HG03108 (cell line): ENCODE data around the gene S100A1.
A peak's percentile ranks its signal among the peaks of the same experiment; 100 is the strongest.

ENCODE experiments used
- ATAC-seq: cut with Tn5 transposase; IDR thresholded peaks from one replicate; pipeline ENCODE4 v1.9.1; 2021; ENCODE audit warnings: moderate library complexity; ENCODE audit not compliant: unreplicated experiment

The S100A1 gene

DNA sequence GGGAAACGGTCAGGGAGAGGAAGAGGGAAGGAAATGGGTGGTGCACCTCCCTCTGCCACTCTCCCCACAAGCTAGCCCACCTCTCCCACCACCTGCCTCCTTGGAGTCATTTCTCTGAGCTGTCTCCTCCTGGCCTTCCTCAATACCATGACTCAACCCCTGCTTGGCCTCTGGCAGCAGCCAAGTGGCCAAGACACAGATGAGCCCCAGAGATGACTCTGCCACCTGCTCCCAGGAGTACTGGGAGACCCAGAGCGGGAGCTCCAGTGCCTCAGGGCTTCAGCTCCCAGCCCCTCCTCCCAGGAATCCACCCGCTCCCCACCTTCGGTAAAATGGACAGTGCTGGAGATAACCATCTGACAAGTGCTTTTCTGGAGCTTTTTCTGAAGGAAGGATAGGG, 17.9 kb upstream of the S100A1 start:
- no peak for ATAC-seq

DNA sequence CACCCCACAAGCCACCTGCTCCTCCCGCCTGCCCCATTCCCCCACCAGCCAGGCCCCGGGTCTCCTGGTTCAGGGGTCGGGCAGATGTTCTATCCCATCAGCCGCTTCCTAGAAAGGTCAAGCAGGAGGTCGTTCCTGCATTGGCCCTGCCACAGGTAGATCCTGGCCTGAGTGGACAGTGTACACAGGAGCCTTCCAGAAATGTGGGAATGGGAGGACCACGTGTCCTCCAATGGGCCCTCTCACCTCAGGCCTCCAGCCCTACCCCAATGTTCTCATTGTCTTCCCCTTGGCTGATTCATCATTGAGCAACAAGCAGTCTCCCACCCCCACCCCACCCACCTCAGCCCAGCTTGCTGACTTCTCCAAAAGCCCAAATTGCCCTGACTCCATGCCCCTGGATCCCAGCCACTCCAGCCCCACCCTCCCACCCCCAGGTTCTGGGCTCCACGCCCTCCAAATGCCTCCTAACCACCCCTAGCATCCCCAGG, 17.4 kb upstream of the S100A1 start:
- no peak for ATAC-seq

DNA sequence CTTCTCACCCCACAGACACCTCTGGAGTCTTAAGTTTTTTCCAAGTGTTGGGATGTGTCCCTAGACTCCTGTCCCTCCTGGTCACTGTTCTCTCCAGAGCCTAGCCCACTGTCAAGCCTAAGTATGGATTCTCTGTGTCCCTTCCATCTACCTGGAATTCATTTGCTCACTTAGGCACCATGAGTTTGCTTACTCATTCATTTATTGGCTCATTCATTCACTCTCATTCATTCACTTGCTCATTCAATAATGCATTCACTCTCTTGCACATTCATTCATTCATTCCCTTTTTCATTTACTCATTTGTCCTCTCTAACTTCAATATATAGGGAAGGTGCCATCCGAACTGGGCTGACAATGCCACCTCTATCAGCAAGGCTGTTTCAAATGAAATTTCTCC, 16.9 kb upstream of the S100A1 start:
- no peak for ATAC-seq

DNA sequence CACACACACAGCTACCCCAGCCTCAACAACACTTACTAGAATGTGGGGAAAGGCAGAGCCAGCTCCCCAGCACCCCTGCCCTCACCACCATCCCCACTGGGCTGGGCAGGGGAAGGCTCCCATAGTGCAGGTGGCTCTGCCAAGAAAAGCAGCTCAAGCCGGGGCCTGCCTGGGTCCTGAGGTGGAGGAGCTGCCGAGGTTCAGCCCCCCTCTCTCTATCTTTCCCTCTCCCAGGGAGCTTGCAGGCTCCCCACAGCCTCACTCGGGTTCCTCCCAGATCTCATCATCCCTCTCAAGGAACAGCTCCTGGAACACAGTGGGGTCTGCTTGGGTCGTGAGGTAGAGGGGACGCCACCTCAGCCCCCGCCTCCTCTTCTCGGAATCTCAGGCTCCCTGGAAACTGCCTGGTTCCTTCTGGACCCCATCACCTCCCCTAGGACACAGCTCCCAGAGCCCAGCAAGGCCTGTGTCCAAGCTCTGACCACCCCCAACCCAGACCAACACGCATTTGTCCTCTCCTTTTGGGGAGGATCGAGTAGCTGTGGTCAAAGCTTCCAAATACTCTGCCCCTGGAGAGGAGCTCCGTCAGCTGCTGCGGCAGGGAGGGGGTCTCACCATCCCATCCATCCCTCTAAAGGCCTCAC, 16.0 kb upstream of the S100A1 start:
- no peak for ATAC-seq

GRCh38 chr1:153612755-153613331, 15.4 kb upstream of the S100A1 start, which contains the start of gene S100A16:
Gene S100A16, minus strand, starts transcription at chr1:153613137. Its CDS starts 4,986 bp downstream, at chr1:153608151.
- ATAC-seq: no peak

DNA sequence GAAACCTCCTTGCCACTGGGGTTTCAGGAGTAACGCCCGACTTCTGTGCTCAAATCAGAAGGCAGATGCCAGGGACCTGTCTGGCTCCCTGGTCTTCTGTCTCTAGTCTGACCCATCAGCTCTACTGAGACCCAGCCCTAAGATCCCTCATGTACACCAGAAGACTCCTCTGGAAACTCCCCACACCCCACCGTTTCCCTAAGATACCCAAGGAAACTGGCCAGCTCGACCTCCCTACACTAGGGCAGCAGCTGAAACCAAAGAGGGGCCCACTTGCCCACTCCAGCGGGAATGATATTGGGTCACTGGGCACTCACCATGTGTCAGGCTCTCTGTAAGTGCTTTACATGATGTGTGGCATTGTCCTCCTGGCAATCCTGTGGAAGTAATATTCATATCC, 14.8 kb upstream of the S100A1 start:
- no peak for ATAC-seq

- no peak for ATAC-seq
Measured at GRCh38 chr1:153614189-153614900, 13.9 kb upstream of the S100A1 start.

DNA sequence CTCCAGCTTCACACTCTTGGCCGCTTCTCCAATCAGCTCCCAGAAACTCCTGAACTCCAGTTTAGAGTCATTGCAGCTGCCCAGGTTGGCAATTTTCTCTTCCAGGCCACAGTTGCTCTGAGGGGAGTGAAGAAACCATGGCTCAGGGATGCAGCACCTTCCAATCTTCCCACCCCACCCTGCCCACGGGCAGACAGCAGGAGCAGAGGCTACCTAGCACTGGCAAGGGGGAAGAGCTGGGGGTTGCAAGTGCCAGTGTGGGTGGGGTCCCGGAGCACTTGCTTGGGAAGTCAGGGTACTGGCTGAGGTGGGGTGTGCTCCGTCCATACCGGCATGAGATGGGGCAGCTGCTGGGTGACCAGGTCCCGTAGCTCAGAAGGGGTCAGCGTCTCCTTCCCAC, 13.3 kb upstream of the S100A1 start:
- no peak for ATAC-seq

DNA sequence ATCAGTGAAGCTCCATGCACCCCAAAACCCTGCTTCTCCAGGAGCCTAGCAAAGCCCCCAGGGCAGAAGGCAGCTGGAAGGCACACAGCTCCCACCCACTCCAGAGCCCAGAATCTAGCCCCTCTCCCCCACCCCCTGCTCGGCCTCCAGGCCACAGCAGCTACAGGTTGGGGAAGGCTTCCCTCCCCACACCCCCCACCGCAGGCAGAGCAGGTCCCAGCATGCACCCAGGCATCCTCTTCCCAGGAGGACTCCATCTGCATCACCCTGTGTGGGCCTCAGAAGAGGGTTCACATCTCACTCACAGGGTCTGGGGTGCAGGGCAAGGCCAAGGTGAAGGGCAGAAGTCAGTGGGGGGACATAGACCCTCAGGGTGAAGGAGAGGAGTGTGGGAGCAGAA, 12.8 kb upstream of the S100A1 start:
- no peak for ATAC-seq

- ATAC-seq: no peak
Measured at GRCh38 chr1:153616144-153616916, 11.9 kb upstream of the S100A1 start, which contains the start of gene S100A14. Gene S100A14, minus strand, starts transcription at chr1:153616325. Its CDS starts 467 bp downstream, at chr1:153615858.

DNA sequence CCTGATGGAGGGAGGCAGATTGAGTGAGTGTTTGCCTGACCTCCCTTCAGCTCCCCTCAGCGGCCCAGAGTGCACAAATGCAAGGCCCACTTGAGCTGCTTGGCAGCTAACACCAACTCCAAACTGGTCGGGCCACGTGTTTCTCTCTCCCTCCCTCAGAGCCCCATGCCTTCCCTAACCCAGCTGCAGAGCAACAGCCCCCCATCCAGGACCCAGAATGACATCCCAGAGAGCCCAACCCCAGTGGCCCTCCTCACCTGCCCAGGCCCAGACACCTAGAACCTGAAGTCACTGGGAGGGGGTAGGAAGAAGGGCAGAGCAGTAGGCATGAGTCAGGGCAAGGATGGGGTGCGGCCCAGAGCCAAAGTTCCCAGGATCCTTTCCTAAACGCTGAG, 11.3 kb upstream of the S100A1 start:
- no peak for ATAC-seq

- peak; percentile 72 for ATAC-seq
Measured at GRCh38 chr1:153617663-153618062, 10.6 kb upstream of the S100A1 start.

GRCh38 chr1:153619171-153619570, 9.1 kb upstream of the S100A1 start:
- ATAC-seq: no peak

- no peak for ATAC-seq
Measured at GRCh38 chr1:153623101-153623500, 5.1 kb upstream of the S100A1 start.

DNA sequence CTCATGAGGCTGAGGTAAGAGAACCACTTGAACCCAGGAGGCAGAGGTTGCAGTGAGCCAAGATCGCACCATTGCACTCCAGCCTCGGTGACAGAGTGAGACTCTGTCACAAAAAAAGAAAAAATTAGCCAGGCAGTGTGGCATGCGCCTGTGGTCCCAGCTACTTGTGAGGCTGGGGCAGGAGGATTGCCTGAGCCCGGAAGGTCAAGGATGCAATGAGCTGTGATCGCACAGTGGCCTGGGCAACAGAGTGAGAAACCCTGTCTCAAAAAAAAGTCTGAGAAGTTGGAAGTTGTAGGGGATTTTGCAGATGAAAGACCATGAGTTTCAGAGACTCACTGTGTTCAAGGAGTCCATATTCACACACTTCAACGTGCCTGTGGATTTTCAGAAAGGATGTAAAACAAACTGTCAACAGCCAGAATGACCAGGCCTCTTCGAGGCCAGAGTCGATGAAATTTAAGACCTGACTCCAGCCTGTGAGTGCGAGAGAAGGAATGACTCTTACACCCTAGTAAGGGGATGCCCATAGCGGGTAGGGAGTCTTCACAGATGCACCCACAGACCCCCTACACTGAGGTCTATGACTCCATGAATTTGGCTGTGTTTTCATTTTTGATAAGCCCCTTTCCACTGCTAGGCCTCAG, 3.1 kb upstream of the S100A1 start:
- ATAC-seq: no peak

DNA sequence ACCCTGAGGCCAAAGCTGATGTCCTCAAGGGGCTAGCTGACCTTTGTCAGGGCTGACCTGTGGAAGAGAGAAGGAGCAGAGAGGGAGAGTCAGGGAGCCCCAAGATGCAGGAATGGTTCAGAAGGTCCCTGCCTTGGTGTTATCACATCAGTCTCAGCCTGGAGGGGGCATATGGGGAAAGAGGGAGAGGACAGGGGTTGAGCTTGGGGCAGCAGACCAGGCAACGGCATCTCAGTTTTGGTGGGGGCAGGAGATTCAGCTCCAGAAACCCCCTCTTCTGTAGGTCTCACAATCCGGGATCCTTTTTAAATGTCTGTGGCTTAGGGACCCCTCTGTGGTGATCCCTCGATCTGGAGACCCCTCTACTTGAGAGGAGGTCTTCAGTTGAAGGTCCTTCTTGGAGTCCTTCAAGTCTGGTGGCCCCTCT, 1.7 kb upstream of the S100A1 start:
- no peak for ATAC-seq

- no peak for ATAC-seq
Measured at GRCh38 chr1:153626904-153627714, 1.1 kb upstream of the S100A1 start, which contains the start of gene S100A13. Gene S100A13, minus strand, starts transcription at chr1:153627505. Its CDS starts 1,033 bp downstream, at chr1:153626472.

DNA sequence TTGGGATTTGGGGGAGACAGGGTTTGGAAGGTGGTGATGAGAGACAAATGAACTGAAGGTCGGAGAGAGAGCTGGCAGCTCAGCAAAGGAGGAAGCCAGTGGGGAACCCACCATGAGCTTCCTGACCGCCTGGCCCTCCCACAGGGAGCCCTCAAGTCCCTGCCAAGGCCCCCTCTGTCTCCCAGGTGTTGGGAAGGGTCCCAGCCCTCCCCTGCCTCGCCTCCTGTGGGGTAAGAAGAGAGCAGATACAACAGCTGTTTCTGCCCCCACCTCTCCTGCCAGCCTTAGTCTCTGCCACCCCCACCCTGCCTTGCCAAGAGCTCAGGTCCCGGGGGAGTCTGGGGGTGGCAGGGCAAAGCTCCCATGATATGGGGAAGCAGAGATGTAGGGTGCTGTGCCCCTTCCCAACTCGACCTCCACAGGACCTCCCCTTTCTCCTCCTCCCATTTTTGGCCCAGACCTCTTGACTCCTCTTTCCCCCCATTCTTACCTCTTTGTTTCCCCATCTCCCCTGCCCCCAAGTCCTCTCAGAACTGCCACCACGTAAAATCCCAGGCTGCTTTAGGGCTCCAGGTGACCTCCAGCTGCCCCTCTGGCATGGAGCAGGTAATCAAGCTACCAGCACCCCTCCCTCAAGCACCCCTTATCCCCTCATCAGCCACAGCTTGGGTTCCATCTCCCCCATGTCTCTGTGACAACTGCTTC, 556 bp downstream of the S100A1 start:
- ATAC-seq: no peak

DNA sequence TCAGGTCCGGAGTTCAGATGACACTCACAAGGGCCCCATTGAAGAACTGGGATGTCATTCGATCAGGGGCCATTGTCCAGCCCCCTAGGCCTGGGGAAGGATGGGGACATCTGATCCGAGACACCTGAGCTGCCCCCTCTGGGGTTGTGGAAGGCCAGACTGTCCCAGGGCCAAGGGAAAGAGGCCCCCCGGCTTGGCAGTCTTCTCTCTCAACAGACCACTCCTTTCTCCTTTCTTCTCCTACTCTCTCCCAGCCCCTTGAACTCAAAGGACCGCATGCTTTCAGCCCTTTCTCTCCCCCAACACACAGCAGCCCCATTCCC, 1.1 kb downstream of the S100A1 start:
- ATAC-seq: no peak
